Forelimb muscle (tissue), 1 donor: ENCODE results near the gene SSX1. TPM values are rescaled to one million over a fixed set of nuclear protein-coding genes. Genes with fewer than 3 reads are reported as not detected.
A peak's percentile ranks its signal among the peaks of the same experiment; 100 is the strongest.
"Not testable (repeated sequence)": the region's sequence is repeated elsewhere in the genome, so short reads cannot be mapped to it uniquely, and the experiment has no call there.

Experiments used
- DNase-seq: peaks from one replicate; pipeline ENCODE4 v3.0.0-alpha.2; 2013; ENCODE audit warnings: low read depth
- polyA plus RNA-seq: library from polyadenylated mRNA; unstranded; fragments of 120-200 nt; gene quantifications from one replicate; pipeline ENCODE4 v1.2.1, GENCODE V29; 2013; ENCODE audit not compliant: insufficient read length

Gene SSX1
- not detected for polyA plus RNA-seq

- not testable (repeated sequence) for DNase-seq
These were observed at the start of gene SSX1 for GRCh38 chrX:48255062-48255796. SSX1 (plus strand) TSS chrX:48255392; CDS start chrX:48257242, 1,850 bp downstream.

- DNase-seq = not testable (repeated sequence)
These were observed 40.9 kb upstream of the SSX1 start for GRCh38 chrX:48214341-48214740.

GRCh38 chrX:48224196-48224595 lies 31.0 kb upstream of the SSX1 start:
- not testable (repeated sequence) for DNase-seq

GRCh38 chrX:48252945-48253344 lies 2.2 kb upstream of the SSX1 start:
- DNase-seq = not testable (repeated sequence)

GRCh38 chrX:48274365-48274764 lies 19.2 kb downstream of the SSX1 start:
- not testable (repeated sequence) for DNase-seq

- peak; percentile 65 for DNase-seq
These were observed 23.8 kb downstream of the SSX1 start for GRCh38 chrX:48278958-48279357.

GRCh38 chrX:48280729-48281128 lies 25.5 kb downstream of the SSX1 start:
- DNase-seq = not testable (repeated sequence)

GRCh38 chrX:48306175-48306574 lies 51.0 kb downstream of the SSX1 start:
- no peak for DNase-seq

- DNase-seq = not testable (repeated sequence)
These were observed 58.8 kb downstream of the SSX1 start for GRCh38 chrX:48313996-48314395.

Other genes with a start within 250 kb of the SSX1 start
- 0.29 TPM for gene SPACA5, start 248.4 kb upstream of the SSX1 start, polyA plus RNA-seq
- 2.8 TPM for gene ZNF630, start 183.8 kb upstream of the SSX1 start, polyA plus RNA-seq
- gene SPACA5B, start 124.8 kb upstream of the SSX1 start, polyA plus RNA-seq = not detected
- gene SSX5, start 58.6 kb upstream of the SSX1 start, polyA plus RNA-seq = not detected
- gene SSX3, start 101.3 kb downstream of the SSX1 start, polyA plus RNA-seq = not detected
- gene SSX4, start 128.1 kb downstream of the SSX1 start, polyA plus RNA-seq = not detected
- gene SSX4B, start 156.6 kb downstream of the SSX1 start, polyA plus RNA-seq = not detected
- 4.9 TPM for gene SLC38A5, start 214.9 kb downstream of the SSX1 start, polyA plus RNA-seq
- gene FTSJ1, start 220.8 kb downstream of the SSX1 start, polyA plus RNA-seq = 22.2 TPM